Measurements from ENCODE around the gene NIN. TPM values are rescaled to one million over a fixed set of nuclear protein-coding genes. Genes with fewer than 3 reads are reported as not detected.

Gene NIN, protein sequence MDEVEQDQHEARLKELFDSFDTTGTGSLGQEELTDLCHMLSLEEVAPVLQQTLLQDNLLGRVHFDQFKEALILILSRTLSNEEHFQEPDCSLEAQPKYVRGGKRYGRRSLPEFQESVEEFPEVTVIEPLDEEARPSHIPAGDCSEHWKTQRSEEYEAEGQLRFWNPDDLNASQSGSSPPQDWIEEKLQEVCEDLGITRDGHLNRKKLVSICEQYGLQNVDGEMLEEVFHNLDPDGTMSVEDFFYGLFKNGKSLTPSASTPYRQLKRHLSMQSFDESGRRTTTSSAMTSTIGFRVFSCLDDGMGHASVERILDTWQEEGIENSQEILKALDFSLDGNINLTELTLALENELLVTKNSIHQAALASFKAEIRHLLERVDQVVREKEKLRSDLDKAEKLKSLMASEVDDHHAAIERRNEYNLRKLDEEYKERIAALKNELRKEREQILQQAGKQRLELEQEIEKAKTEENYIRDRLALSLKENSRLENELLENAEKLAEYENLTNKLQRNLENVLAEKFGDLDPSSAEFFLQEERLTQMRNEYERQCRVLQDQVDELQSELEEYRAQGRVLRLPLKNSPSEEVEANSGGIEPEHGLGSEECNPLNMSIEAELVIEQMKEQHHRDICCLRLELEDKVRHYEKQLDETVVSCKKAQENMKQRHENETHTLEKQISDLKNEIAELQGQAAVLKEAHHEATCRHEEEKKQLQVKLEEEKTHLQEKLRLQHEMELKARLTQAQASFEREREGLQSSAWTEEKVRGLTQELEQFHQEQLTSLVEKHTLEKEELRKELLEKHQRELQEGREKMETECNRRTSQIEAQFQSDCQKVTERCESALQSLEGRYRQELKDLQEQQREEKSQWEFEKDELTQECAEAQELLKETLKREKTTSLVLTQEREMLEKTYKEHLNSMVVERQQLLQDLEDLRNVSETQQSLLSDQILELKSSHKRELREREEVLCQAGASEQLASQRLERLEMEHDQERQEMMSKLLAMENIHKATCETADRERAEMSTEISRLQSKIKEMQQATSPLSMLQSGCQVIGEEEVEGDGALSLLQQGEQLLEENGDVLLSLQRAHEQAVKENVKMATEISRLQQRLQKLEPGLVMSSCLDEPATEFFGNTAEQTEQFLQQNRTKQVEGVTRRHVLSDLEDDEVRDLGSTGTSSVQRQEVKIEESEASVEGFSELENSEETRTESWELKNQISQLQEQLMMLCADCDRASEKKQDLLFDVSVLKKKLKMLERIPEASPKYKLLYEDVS (N-terminal part only)
- polyA plus RNA-seq (2013, experiment 1 of 2) = 12.3 TPM
- polyA plus RNA-seq (2013, experiment 2 of 2) = 13.1 TPM

DNA sequence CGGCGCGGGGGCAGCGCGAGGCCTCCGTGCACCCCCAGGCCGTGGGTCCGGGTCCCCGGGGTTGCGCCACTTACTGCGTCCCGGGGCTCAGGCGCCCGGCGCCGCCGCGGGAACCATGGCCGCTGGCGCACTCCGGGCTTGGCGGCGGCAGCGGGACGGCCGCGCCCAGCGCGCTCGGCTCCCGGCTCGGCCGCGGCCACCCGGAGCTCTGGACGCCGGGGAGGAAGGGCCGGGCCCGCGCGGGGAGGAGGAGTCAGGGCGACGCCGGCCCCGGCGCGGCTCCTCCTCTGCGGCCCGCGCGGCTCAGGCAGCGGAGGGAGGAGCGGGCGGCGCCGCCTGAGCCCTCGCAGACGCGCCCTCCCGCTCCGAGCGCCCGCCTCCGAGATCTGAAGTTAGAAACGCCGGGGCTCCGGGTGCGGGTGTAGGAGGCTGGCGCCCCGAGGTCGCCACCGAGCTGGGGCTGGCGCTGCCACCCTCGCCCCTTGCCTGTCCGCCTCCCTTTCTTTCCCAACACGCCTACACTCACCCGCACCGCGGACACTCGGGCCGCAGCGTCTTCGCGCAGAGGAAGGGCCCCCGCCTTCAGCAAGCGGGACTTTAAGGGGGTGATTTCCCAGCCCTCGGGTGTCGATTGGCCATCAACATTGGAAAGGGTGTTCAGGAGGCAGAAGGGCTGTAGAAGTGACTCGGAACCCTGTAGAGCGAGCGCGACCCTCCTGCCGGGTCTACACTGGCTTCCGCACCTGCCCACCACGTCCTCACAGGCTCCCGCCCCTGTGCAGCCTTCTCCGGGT, at the start of gene NIN:
NIN (minus strand) TSS at position 231 of the 794 bp plus-strand sequence. CDS start 9,106 bp downstream, outside the sequence.
- Histone ChIP-seq H3K9ac (ENCODE audit: low read depth, low read length) (peak within 1 kb of the TSS; percentile 77), H3K36me3 (ENCODE audit: insufficient read depth, low read length) (no peaks in the 10 kb centered on the region), H3K9me3 (ENCODE audit: insufficient read depth, low read depth, low read length) (no peaks in the 10 kb centered on the region), H3K4me3 (ENCODE audit: low read length) (peak within 1 kb of the TSS; percentile 67), H3K4me1 (ENCODE audit: insufficient read depth, low read length) (peaks cover 15% of the 10 kb centered on the region; the same call in 1 of the 2 replicates), H3K27me3 (ENCODE audit: insufficient read depth, low read length) (peaks cover 82% of the 10 kb centered on the region), H3K27ac (ENCODE audit: low read depth, low read length) (peak within 1 kb of the TSS; percentile 88; the same call in 1 of the 2 replicates)
- under 1% methylated on average over 97 of the region's 97 CpGs for WGBS

DNA sequence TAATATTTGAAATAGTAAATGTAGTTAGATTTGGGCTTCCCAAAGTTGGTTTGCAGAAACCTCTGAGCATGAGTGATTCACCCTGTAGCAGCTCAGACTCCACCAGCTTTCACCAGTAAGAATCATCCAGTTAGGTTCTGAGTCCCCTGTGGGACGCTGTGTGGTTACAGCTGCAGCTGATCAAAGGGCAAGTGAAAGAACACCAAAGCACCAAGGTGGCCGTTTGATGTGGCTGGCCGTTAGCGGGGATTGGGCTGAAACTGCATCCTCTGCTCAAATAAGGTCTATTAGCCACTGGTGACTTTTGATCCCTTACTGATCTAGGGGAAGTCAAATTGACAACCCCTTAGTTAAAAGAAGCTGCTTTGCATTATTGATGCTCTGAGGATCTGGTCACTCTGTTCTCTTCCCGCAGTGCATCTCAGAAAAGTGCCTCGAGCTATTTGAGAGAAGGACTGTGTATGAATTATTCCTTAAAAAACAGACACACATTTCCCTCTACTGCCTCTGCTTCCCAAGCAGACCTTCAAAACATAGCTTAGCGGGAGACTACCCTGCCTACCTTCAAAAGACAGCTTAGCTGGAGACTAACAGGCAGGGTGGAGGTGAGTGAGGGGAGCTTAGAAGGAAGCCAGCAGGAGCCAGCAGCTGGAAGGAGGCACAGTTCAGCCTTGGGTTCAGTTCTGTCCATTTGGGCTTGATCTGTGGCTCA, 44.6 kb upstream of the NIN start:
- WGBS = 64% methylated on average over 5 of the region's 7 CpGs
- Histone ChIP-seq H3K27me3 (ENCODE audit: insufficient read depth, low read length) (peaks cover 34% of the 10 kb centered on the region), H3K9ac (ENCODE audit: low read depth, low read length) (no peak overlapping the region), H3K9me3 (ENCODE audit: insufficient read depth, low read depth, low read length) (no peaks in the 10 kb centered on the region), H3K36me3 (ENCODE audit: insufficient read depth, low read length) (no peaks in the 10 kb centered on the region), H3K27ac (ENCODE audit: low read depth, low read length) (no peak overlapping the region), H3K4me3 (ENCODE audit: low read length) (no peak overlapping the region), H3K4me1 (ENCODE audit: insufficient read depth, low read length) (peaks cover 20% of the 10 kb centered on the region)

DNA sequence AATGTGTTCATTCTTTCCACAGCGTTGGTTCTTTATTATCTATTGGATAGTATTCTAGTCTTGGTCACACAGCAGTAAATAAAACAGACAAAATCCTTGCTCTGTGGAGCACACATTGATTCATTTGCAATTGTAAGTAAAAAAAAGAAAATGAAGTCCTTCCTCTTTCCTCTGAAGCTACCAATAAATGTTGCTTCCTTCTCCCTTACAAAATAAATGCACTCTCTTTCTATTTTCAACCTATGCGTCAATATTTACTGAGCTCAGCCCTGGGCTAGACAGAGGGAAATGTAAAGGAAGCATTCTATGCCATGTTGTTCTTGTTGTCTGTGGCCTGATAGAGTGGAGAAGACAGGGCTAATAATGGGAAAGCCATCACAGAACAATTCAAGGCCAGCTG, 43.8 kb upstream of the NIN start:
- 100% methylated on average over 1 of the region's 2 CpGs for WGBS
- Histone ChIP-seq H3K9me3 (ENCODE audit: insufficient read depth, low read depth, low read length) (no peaks in the 10 kb centered on the region), H3K4me3 (ENCODE audit: low read length) (no peak overlapping the region), H3K27me3 (ENCODE audit: insufficient read depth, low read length) (peaks cover 41% of the 10 kb centered on the region), H3K36me3 (ENCODE audit: insufficient read depth, low read length) (no peaks in the 10 kb centered on the region), H3K27ac (ENCODE audit: low read depth, low read length) (no peak overlapping the region), H3K4me1 (ENCODE audit: insufficient read depth, low read length) (peaks cover 20% of the 10 kb centered on the region), H3K9ac (ENCODE audit: low read depth, low read length) (no peak overlapping the region)

DNA sequence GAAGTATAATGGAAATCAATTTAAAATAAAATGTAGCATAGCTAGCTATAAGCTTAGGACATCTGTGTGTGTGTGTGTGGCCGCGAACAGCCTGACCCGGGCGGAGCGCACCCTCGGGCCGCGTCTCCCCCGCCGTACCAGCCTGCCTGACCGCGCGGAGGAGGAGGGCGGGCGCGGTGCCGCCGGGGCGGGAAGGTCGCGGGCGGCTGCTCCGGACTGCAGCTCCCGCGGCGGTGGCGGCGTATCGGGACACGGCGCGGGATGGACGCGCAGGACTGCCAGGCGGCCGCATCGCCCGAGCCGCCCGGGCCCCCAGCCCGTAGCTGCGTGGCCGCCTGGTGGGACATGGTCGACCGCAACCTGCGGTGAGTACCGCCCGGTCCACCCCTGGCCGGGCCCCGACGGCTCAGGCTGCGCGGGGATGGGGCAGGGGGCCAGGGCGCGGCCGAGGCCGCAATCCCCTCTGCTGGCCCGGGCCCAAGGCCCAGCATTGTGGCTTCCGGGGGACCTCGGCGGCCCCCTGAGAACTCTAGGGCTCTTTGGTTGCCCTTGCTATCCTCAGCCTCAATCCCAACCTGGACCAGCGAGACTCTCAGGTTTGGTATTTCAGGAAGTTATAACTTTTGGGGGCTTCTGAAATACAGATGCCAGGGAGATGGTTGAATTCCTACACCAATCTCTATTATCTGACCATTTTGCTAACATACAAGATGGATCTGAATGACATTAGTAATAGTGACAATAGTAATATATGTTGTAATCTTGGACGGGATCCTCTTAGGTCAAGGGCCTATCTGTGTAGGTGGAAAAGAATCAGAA, 41.2 kb upstream of the NIN start, which contains the start of gene ABHD12B:
ABHD12B (plus strand) TSS at position 140 of the 819 bp plus-strand sequence; CDS start at position 262, 122 bp downstream.
- Histone ChIP-seq H3K27me3 (ENCODE audit: insufficient read depth, low read length) (peaks cover 43% of the 10 kb centered on the region), H3K4me3 (ENCODE audit: low read length) (peak within 1 kb of the TSS; percentile 50), H3K27ac (ENCODE audit: low read depth, low read length) (no peak within 1 kb of the TSS), H3K4me1 (ENCODE audit: insufficient read depth, low read length) (peaks cover 20% of the 10 kb centered on the region), H3K9ac (ENCODE audit: low read depth, low read length) (peak within 1 kb of the TSS; percentile 55), H3K9me3 (ENCODE audit: insufficient read depth, low read depth, low read length) (no peaks in the 10 kb centered on the region), H3K36me3 (ENCODE audit: insufficient read depth, low read length) (no peaks in the 10 kb centered on the region)
- WGBS = 7% methylated on average over 62 of the region's 63 CpGs

DNA sequence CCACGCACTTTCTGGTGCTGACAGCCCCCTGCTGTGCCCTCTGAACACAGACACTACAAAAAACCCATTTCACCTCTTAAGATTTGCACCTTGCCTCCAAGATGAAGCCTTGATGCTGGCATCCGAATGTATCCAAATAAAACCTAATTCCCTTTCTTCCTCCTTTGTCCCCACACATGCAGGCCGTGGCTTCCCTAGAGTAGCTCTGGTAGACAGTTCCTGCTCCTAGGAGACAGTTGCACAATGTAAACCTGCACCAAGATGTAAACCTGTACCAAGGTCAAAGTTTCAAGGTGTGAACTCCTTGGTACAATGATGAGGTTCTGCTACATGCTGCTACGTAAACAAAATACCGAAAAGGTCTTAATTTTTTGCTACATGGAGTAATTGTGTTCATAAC, 40.3 kb upstream of the NIN start:
- Histone ChIP-seq H3K9ac (ENCODE audit: low read depth, low read length) (no peak overlapping the region), H3K36me3 (ENCODE audit: insufficient read depth, low read length) (no peaks in the 10 kb centered on the region), H3K4me3 (ENCODE audit: low read length) (no peak overlapping the region), H3K27ac (ENCODE audit: low read depth, low read length) (no peak overlapping the region), H3K27me3 (ENCODE audit: insufficient read depth, low read length) (peaks cover 43% of the 10 kb centered on the region), H3K4me1 (ENCODE audit: insufficient read depth, low read length) (peaks cover 16% of the 10 kb centered on the region), H3K9me3 (ENCODE audit: insufficient read depth, low read depth, low read length) (no peaks in the 10 kb centered on the region)
- 66% methylated on average over 5 of the region's 5 CpGs for WGBS

DNA sequence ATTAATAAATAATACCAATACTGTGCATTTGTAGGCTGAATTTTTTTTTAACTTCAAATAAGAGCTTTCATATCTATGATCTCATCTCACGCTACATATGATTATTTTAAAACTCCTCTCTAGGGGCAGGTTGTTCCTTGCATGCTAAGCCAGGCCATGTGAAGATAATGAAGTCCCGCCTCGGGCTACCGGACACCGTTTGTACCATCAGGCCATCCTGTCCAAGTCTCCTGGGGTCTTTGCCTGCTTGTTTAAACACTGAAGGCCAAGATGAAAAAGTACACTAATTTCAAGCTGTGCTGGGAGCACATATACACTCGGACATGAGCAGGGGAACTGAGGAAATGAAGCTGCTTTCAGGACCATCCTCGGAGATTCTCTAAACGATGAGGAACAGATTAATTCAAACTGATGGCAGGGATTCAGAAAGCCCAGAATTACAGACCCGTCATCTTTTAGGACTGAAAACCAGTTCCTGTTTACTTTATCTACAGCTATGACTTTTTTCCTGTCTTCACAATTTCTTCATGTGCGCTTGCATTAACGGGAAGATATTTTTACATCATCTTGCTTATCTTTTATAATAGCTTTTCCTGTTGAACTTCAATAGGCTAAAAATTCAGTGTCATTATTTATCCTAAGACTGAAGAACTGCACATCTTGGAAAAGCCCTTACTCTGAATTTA, 34.6 kb upstream of the NIN start:
- no peaks in the 10 kb centered on the region for H3K9me3 ChIP-seq (ENCODE audit: insufficient read depth, low read depth, low read length)
- H3K4me1 ChIP-seq (ENCODE audit: insufficient read depth, low read length) = peaks cover 6% of the 10 kb centered on the region; the same call in 1 of the 2 replicates
- no peak overlapping the region for H3K27ac ChIP-seq (ENCODE audit: low read depth, low read length)
- 92% methylated on average over 11 of the region's 11 CpGs for WGBS
- H3K36me3 ChIP-seq (ENCODE audit: insufficient read depth, low read length) = no peaks in the 10 kb centered on the region
- H3K9ac ChIP-seq (ENCODE audit: low read depth, low read length) = no peak overlapping the region
- H3K4me3 ChIP-seq (ENCODE audit: low read length) = no peak overlapping the region
- H3K27me3 ChIP-seq (ENCODE audit: insufficient read depth, low read length) = peaks cover 10% of the 10 kb centered on the region

DNA sequence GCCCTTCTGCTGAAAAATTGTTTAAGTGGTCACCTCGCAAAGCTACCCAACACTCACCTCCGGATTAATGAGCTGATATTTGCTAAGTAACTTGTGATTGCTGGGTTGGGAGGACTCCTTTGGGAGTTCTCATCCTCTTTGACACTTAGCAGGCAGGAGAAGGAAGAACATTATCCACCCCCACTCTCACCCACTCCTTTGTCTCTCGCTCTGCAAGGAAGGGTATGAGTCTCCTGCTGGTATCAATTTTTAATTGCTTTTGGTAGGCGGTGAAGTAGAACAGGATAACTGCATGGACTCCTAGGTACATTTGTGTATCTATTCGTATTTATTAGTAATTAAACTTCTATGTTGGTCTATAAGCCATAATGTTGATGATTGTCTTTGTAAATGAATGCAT, 34.0 kb upstream of the NIN start:
- Histone ChIP-seq H3K9me3 (ENCODE audit: insufficient read depth, low read depth, low read length) (no peaks in the 10 kb centered on the region), H3K9ac (ENCODE audit: low read depth, low read length) (no peak overlapping the region), H3K4me1 (ENCODE audit: insufficient read depth, low read length) (peaks cover 11% of the 10 kb centered on the region), H3K36me3 (ENCODE audit: insufficient read depth, low read length) (no peaks in the 10 kb centered on the region), H3K27me3 (ENCODE audit: insufficient read depth, low read length) (peaks cover 4% of the 10 kb centered on the region; the same call in 1 of the 2 replicates), H3K27ac (ENCODE audit: low read depth, low read length) (no peak overlapping the region), H3K4me3 (ENCODE audit: low read length) (no peak overlapping the region)
- 94% methylated on average over 3 of the region's 5 CpGs for WGBS

DNA sequence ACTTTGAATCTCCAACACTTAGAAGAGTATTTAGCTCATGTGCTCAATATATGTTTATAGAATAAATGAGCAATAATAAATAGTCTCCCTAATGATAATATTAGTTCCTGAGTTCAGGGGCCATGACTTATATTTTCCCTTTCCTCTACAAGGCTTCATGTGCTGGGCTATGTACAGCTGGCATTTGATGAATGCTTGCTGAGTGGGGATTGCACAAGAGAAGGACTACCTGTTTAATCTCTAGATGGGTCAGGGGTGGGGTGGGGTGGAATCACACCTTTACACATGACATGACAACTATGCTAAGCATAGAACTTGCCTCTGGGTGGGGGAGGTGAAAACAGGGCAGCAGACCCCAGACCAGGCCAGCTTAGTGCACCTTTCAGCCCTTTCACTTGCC, 33.3 kb upstream of the NIN start:
- H3K9ac ChIP-seq (ENCODE audit: low read depth, low read length) = no peak overlapping the region
- no peaks in the 10 kb centered on the region for H3K36me3 ChIP-seq (ENCODE audit: insufficient read depth, low read length)
- H3K27me3 ChIP-seq (ENCODE audit: insufficient read depth, low read length) = no peaks in the 10 kb centered on the region
- peaks cover 13% of the 10 kb centered on the region for H3K4me1 ChIP-seq (ENCODE audit: insufficient read depth, low read length)
- H3K4me3 ChIP-seq (ENCODE audit: low read length) = no peak overlapping the region
- H3K9me3 ChIP-seq (ENCODE audit: insufficient read depth, low read depth, low read length) = no peaks in the 10 kb centered on the region
- no peak overlapping the region for H3K27ac ChIP-seq (ENCODE audit: low read depth, low read length)

DNA sequence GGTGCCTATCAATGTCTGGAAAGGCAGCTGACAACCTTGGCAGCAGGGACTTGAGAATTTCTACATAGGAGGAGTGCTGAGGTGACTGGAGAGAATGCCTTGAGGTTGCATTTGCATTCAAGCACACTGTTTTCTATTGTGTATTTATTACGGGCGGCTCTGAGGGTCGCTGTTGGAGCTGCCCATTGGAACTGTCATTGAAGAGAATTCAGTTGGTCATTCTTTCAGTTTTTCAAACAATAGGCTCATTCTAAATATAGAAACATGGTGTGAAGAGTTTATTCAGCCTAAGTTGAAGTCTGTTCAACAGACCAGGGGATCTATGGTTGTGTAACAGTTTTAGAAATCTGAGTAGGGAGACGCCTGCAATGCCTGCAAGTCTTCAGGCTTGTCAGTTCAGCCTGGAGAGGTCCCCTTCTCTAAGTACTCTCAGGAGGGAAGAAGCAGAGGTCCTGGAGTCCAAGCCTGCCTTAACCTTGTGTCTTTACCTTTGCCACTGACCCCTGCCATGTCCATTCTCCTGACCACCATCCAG, 31.1 kb upstream of the NIN start:
- H3K9ac ChIP-seq (ENCODE audit: low read depth, low read length) = no peak overlapping the region
- no peak overlapping the region for H3K4me3 ChIP-seq (ENCODE audit: low read length)
- WGBS = 66% methylated on average over 4 of the region's 4 CpGs
- no peaks in the 10 kb centered on the region for H3K9me3 ChIP-seq (ENCODE audit: insufficient read depth, low read depth, low read length)
- H3K27me3 ChIP-seq (ENCODE audit: insufficient read depth, low read length) = no peaks in the 10 kb centered on the region
- no peaks in the 10 kb centered on the region for H3K36me3 ChIP-seq (ENCODE audit: insufficient read depth, low read length)
- no peak overlapping the region for H3K27ac ChIP-seq (ENCODE audit: low read depth, low read length)
- H3K4me1 ChIP-seq (ENCODE audit: insufficient read depth, low read length) = peaks cover 13% of the 10 kb centered on the region

All from HUES64 (cell line).